Subcutaneous adipose tissue (tissue), 4 donors: ENCODE results near the gene MORF4L1. TPM values are rescaled to one million over a fixed set of nuclear protein-coding genes. Genes with fewer than 3 reads are reported as not detected.

Experiments used
- total RNA-seq, 4 donors: library from RNA; depleted of rRNA; stranded (reverse); fragments of >200 nt; gene quantifications; one replicate each; pipeline ENCODE4 v1.1.0, GENCODE V29; 2016
- TF ChIP-seq, protein P1 (sequence below): fragments of 450-650 bp; IDR thresholded peaks from one replicate; pipeline ENCODE4 v1.5.1; 2016; ENCODE audit warnings: low read depth, mild to moderate bottlenecking, control low read depth, antibody characterized with exemption, moderate library complexity

The MORF4L1 gene
- total RNA-seq, 4 donors from 2014 or later, result 351 to 431 (median 389) TPM

- TF ChIP-seq, protein P1, sequence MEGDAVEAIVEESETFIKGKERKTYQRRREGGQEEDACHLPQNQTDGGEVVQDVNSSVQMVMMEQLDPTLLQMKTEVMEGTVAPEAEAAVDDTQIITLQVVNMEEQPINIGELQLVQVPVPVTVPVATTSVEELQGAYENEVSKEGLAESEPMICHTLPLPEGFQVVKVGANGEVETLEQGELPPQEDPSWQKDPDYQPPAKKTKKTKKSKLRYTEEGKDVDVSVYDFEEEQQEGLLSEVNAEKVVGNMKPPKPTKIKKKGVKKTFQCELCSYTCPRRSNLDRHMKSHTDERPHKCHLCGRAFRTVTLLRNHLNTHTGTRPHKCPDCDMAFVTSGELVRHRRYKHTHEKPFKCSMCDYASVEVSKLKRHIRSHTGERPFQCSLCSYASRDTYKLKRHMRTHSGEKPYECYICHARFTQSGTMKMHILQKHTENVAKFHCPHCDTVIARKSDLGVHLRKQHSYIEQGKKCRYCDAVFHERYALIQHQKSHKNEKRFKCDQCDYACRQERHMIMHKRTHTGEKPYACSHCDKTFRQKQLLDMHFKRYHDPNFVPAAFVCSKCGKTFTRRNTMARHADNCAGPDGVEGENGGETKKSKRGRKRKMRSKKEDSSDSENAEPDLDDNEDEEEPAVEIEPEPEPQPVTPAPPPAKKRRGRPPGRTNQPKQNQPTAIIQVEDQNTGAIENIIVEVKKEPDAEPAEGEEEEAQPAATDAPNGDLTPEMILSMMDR, result no peak
Observed at GRCh38 chr15:78934655-78935023, 61.9 kb downstream of the MORF4L1 start.

- TF ChIP-seq, protein P1, result no peak
Observed at GRCh38 chr15:78937132-78937739, 64.5 kb downstream of the MORF4L1 start.

- TF ChIP-seq, protein P1, result no peak
Observed at GRCh38 chr15:78938658-78939488, 66.2 kb downstream of the MORF4L1 start.

DNA sequence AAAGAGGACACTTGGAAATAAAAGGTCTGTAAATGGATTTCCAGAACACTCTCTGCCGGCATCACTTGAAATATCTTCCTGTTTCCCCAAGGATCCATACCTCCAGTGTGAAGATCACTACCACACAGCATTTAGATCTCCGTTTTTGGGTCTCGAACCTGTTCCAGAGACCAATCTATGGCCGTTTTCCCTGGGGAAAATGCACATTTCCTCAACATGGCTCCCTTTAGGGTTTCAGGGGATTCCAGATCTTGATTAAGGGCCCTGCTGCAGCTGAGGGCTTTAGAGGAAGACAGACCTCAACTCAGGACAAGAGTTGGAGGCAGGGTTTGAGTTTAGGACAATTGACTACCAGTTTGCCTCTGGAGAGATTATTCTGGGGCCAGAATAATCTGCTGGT, 70.1 kb downstream of the MORF4L1 start:
- TF ChIP-seq, protein P1, result no peak

- TF ChIP-seq, protein P1, result no peak
Observed at GRCh38 chr15:78943692-78944091, 71.0 kb downstream of the MORF4L1 start.

GRCh38 chr15:78944202-78944625, 71.5 kb downstream of the MORF4L1 start:
- TF ChIP-seq, protein P1, result no peak

GRCh38 chr15:78944669-78945407, 72.1 kb downstream of the MORF4L1 start, which contains the start of gene CTSH:
Gene CTSH, minus strand, starts transcription at chr15:78945046. Its CDS starts 65 bp downstream, at chr15:78944981.
- TF ChIP-seq, protein P1, result no peak
